HL-60/S4 (cell line): ENCODE data around the gene PPDPF.

Source experiments
- in situ Hi-C: fragments of 300-500 bp; cut with MboI; formaldehyde crosslinking; loops from 2 replicates; pipeline ENCODE4 v1.14.3; 2022; ENCODE audit warnings: low sequenced_read_pairs

PPDPF gene

GRCh38 chr20:63536241-63536977 is 15.8 kb downstream of the PPDPF start:
- in situ Hi-C loops: no loop called here

GRCh38 chr20:63536997-63537524 is 16.5 kb downstream of the PPDPF start, which contains the start of gene PTK6:
Gene PTK6, minus strand, starts transcription at chr20:63537376. Its CDS starts 62 bp downstream, at chr20:63537314.
- in situ Hi-C loops: no loop called here

GRCh38 chr20:63537525-63538203 is 17.1 kb downstream of the PPDPF start:
- in situ Hi-C loops: no loop called here

- in situ Hi-C loops: no loop called here
Observed at GRCh38 chr20:63538204-63539091, 17.9 kb downstream of the PPDPF start.

GRCh38 chr20:63539092-63539430 is 18.5 kb downstream of the PPDPF start:
- in situ Hi-C loops: no loop called here

GRCh38 chr20:63539441-63540370 is 19.1 kb downstream of the PPDPF start:
- in situ Hi-C loops: no loop called here

DNA sequence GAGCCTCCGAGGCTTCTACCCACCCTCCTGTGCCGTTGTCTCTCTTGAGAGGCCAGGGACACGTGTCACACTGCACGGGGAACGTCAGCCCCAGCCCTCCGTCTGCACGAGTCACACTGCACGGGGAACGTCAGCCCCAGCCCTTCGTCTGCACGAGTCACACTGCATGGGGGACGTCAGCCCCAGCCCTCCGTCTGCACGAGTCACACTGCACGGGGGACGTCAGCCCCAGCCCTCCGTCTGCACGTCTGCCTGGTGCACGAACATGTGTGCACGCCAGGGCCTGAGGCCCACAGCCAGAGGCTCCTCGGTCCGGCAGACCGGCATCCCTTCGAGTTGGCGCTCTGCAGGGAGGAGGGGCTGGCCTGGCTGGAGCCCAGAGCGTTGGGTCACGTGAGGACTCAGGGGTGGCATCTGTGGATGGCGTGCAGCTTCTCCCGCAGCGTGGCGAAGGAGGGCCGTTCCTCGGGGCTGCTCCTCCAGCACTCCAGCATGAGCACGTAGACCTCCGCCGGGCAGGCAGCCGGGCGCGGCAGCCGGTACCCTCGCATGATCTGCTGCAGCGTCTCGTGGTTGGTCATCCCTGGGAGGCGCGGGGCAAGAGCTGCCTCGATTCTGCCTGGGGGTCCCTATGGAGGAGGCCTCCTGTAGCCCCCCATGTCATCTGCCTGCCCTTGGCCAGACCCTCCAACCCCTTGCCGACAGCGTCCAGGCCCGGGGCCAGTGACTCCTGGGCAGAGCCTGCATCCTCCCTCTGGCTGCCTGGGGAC is 20.0 kb downstream of the PPDPF start:
- in situ Hi-C loops: no loop called here

- in situ Hi-C loops: no loop called here
Observed at GRCh38 chr20:63541371-63541770, 20.8 kb downstream of the PPDPF start.

DNA sequence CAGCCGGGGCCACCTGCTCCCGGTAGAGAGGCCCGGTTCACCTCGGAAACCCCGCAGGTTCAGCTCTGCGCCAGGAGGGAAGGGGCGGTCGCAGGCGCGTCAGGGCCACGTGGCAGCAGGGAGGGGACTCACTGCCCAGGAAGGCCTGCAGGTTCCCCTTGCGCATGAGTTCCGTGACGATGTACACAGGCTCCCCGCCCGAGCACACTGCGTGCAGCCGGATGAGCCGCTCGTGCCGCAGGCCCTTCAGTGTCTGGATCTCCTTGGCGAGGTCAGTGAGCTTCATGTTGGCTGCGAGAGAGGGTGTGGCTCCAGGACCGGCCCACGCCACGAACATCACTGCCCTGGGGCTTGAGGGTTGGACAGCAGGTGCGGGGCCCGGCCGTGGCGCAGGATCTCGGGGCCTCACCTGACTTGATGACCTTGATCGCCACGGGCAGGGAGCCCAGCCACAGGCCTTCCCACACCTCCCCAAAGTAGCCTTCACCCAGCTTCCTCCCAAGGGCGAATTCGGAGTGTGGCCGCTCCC is 21.5 kb downstream of the PPDPF start:
- in situ Hi-C loops: no loop called here

- in situ Hi-C loops: no loop called here
Observed at GRCh38 chr20:63542696-63543095, 22.1 kb downstream of the PPDPF start.

DNA sequence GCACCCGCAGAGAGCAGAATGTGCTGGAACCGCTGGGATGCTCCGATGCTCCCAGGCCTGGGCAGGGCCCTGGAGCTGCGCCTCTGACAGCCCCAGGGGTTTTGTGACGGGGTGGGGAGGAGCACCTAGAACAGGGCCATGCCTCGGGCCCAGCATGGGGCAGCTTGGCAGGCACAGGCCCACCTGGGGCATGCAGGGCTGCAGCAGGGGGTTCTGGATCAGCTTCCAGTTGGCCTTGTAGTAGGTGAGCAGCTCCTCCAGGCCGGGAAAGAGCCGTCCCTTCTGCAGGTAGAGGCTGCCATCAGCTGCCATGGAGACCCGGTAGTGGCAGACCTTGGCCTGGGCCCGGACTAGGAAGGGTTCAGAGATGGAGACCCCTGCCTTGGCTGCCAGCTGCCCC is 22.6 kb downstream of the PPDPF start:
- in situ Hi-C loops: no loop called here

DNA sequence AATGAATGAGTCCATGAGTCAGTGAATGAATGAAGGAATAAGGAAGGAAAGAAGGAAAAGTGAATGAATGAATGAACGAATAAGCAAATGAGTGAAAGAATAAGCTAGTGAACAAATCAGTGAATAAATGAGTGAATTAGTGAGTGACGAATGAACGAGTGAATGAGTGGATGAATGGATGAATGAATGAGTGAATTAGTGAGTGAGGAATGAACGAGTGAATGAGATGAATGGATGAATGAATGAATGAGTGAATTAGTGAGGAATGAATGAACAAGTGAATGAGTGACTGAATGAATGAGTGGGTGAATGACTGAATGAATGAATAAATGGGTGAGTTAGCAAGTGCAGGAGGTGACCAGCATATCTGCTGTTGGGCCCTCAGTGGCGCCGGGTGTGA is 23.2 kb downstream of the PPDPF start:
- in situ Hi-C loops: no loop called here

DNA sequence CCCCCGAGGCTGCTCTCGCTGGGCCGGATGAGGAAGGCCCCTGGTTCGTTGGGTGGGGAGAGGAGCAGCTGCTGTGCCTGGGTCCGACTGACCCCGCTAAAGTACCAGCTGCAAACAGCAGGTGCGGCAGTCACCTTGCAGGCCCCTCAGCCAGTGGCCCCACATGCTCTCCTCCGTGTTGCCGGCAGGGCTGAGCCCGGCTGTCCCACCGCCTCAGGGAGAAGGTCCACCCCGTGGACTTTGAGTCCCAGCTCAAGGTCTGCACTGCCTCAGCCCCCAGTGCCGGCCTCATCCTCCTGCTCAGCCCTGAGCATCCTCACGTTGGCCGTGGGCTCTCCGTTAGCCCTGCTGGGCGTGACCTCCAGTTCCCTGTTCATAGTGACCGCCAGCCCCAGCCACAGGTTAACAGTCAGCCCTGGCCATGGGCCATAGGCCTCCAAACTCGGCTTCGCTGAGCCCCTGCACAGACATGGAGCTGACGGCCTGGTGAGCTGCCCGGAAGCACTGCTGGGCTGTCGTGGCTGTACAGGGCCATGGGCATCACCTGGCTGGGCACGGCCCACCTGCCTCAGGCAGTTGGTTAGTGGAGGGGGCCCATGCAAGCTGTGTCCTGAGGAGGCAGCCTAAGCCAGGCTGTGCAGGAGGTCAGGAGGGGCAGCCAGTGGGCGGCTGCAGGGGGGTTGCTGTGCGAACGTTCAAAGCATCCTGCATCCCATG is 23.8 kb downstream of the PPDPF start:
- in situ Hi-C loops: no loop called here

- in situ Hi-C loops: no loop called here
Observed at GRCh38 chr20:63544958-63545516, 24.5 kb downstream of the PPDPF start.

DNA sequence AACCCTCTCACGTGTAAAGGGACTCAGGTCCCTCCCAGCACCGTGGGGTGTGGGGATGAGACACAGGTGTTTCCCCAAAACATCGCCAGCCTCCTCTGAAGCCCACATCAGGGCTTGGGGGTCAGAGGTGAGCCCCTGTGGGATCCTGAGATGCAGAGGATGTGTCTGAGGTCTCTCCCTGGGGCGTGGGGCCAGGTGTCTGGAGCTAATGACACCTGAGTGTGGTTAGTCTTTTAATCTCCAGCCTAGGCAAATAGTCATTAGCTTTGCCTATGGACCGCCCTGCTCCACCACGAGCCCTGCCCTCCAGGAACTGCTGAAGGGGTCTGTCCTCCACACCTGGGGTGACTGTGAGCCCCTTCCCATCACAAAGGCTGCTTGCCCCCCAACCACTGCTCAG is 25.2 kb downstream of the PPDPF start:
- in situ Hi-C loops: no loop called here

DNA sequence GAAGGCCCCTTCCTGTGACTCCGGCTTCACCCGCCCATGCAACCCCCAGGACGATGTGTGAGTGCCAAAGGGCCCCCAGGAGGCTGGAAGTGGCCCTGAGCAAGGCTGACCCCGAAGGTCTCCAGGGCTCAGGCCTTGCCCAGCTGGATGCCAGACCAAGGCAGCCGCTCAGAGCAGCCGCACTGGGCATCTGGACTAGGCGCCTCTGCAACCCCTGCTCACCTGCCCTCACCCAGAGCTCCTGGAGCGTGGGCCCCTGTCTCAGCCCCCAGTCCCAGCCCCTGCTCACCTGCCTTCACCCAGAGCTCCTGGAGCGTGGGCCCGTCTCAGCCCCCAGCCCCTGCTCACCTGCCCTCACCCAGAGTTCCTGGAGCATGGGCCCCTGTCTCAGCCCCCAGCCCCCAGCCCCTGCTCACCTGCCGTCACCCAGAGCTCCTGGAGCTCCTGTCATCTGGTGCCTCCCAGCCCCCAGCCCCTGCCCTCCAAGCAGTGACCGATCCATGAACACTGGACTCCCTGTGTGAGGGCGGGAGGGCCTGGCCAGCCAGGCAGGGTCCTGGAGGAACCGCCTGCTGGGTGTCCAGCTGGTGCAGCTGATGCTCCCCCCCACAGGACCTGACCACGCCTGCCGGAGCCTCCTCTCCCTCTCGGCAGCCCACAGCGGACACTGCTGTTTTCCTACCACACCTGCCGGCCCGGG is 25.8 kb downstream of the PPDPF start:
- in situ Hi-C loops: no loop called here

- in situ Hi-C loops: no loop called here
Observed at GRCh38 chr20:63546956-63547724, 26.6 kb downstream of the PPDPF start.
